ENCODE data around the gene SNRPB2.

Gene SNRPB2

DNA sequence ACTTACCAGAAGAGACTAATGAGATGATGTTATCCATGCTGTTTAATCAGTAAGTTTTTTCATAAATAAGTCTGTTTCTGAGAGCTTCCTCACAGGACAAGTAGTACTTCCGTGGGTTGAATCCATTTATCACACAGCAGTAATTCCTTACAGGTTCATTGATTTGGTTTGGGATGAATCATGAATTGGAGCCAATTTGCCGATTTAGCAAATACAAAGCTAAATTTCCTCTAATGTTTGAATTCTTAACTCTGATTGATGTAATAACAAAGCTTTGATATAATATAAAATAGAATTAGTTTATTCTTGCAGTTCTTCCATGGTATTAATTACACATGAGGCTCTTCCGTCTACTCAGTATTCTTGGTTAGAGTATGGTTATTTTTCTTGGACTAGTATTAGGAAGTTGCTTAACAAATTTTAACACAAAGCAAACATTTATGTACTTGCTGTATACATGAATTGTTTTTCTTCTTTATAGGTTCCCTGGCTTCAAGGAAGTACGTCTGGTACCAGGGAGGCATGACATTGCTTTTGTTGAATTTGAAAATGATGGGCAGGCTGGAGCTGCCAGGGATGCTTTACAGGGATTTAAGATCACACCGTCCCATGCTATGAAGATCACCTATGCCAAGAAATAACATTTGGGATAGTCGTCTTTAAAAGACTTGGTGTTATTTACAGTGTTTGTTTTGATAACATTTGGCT lies 10.7 kb downstream of the SNRPB2 start:
- no peak for DNase-seq

DNA sequence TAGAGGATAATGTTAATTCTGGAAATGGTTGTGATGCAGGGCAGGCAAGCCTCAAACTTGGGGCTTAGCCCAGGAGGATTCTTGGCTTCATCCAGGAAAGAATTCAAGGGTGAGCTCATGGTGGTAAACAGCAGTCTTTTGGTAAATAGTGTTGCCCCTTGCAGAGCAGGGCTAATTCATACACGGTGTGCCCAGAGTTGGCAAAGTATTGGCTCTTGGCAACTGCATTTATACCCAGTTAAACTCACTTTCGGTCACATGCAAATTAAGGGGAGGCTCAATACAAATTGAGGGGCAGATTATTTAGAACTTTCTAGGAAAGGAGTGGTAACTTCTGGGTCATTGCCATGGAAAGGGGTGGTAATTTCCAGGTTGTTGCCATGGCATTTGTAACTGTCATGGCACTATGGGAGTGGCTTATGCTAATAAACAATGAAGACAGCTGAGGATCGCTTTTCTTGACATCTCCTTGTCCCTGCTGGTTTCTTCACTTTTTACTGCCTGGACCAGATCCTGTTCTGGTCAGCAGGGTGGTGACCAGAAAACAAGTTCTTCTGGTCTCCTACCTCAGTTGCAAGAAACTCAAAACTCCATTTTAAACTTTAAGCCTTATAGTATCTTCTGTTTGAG lies 14.5 kb downstream of the SNRPB2 start:
- no peak for DNase-seq

DNA sequence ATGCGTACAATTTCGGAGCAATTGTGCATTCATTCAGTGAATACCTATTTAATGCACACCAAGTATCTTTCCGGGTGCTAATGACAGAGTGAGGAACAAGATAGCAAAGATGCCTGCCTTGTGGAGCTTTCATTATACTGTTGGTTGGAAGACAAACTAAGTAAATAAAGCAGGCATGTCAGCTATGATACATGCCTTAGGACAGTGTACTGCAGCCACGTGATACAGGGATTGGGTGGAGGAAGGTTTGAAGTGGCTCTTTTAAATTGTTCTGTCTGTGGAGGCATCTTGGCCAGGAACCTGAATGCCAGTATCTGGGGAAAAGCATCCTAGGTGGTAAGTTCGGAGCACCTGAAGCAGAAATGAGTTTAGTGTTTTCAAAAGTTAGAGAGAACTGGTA lies 15.4 kb downstream of the SNRPB2 start:
- no peak for DNase-seq

DNA sequence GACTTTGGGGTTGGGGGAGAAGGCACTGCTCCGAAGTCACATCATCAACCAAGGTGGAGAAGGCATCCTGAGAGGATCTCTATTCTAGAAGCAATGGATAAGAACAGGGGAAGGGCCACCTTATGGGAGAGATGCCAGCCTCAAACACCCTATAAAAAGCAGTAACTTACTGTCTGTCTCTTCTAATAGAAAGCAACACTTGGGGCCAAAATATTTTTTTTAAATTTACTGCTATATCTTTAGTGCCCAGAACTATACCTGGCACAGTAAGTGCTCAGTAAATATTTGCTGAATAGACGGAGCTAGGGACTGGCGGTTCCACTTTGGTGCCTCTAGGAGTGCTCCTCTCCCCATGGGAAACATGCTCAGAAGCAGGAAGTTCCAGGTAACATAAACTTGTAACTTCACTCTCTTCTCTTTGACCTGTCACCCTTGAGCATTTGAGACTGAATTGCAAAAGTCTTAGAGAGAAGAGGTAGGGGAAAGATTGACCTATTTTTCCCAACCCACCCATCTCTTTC lies 17.5 kb downstream of the SNRPB2 start:
- peak; percentile 14 to 18 for DNase-seq

DNA sequence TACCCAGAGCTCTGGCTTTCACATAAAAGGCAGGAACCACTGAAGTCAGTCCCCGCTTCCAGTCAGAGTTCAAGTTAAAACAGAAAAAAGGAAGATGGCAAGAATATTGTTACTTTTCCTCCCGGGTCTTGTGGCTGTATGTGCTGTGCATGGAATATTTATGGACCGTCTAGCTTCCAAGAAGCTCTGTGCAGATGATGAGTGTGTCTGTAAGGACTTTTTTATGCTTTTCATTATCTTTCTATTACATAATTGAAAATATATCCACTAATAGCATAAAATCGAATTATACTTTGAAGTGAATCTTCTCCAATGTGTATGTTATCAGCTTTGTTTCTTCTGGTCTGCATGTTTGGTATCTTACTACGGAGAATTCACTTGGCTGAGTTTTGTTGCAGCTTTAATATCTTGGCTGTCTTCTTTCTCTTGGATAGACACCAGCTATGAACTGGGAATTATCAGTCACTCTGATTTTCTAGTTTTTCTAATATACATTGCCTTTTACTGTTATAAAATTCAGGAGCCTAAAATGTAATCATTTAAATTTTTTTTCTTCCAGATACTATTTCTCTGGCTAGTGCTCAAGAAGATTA lies 18.6 kb downstream of the SNRPB2 start, which contains the start of gene OTOR:
OTOR (plus strand) TSS at position 51 of the 593 bp plus-strand sequence; CDS start at position 95, 44 bp downstream.
- DNase-seq, result no peak

DNA sequence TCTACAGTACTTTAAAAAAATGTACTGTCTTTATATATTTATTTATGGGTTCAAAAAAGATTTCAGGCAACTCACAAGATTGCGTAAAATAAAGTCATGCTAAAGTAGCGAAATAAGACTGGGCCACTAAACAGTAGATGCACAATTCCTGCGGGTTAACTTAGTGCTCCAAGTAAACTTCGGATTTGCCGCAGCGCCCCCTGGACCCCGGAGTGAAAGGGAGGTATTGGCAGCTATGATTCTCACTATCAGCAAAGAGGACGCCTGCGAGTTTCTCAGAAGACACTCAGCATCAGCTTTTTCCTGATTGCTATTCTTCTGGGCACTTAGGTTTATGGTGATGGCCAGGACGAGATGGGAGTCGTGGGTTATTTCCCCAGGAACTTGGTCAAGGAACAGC lies 19.7 kb downstream of the SNRPB2 start:
- no peak for DNase-seq

DNA sequence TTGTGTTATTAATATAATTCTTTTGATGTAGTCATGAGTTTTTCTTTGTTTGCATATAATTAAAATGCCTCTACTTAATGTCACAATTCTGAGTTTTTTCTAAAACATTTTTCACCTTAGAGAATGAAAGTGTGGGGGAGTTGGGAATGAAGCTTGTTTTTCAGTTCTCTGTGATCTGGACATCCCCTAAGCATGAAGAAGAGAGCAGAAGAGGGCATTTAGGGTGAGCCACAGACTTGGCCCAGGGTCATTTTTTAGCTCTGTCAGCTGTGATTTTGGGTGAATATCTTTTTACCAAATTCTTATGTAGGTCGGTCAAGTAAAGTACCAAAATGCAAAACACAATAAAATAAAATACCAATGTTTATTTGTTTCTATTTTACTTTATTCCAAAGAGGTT lies 22.3 kb downstream of the SNRPB2 start:
- no peak for DNase-seq

DNA sequence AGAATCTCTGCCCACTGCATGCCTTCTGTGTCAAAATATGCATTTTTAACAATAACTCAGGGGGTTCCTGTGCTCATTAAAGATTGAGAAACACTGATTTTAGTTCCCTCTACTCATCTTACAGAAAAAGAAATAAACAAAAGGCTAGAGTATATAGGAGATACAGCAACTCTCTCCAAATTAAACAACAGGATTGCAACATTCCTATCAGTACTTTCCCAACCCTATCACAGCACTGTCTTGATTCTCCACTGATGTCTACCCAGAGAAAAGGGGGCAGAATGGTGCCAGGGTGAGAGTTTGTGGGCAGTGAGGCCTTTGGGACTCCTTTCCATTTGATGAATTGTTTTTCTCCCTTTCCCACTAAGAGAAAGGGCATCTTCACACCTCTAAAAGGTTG lies 23.1 kb downstream of the SNRPB2 start:
- DNase-seq, result no peak

DNA sequence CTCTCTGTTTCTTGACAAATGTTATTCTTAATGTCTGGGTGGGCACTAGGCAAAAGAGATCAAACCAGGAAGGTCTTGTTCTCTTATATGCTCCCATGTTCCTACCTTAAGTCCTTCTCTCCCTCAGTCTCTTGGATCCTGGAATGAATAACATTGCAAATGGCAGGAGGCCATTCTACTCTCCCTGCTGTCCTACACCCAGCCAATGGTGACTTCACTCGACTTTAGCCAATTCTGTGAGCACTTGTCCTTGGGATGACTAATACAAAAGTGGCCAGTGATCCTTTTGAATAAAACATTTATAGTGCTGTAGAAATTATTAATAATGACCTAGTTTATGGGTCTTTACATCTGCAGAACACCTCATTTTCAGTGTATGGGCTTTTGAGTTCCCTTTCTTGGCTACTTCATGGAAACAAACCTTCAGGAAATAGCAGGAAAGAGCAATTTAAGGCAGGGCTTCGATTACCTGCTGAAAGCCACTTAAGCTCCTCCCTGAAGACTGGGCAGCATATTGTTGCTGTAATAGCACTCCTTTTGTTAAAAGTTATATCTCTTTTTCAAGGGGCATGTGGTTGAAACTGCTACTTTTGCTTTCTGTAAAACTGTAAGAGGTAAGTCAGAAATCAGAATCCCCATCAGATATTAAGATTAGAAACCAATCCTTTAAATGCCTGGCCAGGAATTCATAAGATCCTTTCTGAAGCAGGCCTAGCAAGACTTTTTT lies 28.8 kb downstream of the SNRPB2 start:
- DNase-seq, result no peak

DNA sequence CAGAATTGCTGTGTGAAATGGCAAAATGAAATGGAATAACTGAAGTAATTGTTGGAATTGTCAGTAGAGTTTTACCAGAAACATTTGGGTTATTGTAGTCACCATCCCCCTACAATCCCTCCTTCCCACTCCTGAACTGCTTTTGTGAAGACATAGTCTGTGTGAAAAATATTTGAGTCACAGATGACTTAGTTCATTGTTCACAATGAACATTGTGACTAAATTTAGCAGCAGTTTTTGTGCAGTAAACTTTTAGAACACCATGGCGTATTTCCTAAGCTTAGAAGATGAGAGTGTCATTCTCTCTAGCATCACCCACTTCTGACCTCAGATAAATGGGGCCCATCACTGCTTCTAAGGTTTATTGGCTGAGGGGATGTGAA lies 29.3 kb downstream of the SNRPB2 start:
- DNase-seq, result no peak

DNA sequence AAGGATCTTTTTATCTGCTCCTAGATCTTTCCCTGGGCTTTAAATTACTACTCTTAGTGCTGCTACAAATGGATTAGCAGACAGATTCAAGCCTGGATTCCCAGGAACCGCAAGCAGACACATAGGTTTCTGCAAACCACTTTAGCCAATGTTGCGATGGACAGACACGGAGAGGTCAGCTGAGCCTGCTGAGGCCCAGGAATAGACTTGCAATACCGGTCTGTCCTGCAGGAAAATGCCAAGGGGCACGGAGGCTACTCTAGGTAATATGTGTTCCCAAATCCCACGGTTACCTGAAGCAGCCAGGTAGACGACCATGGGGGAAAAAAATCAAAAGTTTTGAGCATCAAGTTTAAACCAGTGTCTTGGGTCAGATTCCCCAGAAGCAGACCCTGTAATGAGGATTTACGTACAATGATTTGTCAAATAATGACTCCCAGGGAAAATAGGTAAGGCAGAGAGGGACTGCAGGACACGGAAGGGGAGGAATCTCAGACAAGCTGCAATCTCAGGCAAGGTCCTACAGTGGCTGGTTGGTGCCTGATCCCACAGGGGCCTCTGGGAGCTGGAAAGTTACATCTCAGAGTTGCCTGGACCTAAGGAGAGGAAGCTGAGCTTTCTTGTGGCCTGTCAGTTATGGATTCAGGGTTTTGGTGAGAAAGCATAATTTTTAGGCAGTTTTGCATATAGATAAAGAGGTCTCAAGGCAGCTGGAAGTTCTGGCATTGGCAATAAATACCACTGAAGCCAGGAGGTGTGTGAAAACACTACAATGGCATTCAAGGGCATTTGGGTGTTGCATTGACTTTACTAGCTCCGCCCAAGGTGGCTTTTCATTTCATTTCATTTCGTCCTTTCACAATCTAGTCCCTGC lies 30.8 kb downstream of the SNRPB2 start:
- no peak for DNase-seq

DNA sequence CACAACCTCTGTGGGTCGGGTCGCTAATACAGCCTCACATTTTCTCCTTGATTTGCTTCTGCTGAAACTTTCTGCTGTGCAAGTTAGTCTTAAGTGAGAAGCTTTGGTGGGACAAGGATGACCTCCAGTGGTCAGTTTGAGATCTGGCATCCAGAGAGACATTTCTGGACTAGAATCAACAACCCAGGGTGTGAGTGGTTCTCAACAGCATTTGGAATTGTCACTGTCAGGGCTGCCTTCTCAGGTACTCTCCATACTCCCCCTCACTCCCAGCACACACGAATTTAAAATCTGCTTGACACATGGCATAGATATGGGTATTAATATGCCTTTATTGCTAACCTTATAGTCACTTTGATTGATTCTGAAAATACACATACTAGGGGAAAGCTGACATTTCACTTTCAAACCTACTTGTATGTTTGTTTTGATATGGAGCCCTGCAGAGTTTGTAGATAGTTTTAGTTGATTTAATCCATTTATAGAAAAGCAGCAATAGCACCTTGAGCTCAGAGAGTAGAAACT lies 31.5 kb downstream of the SNRPB2 start:
- peak; percentile 72 to 85 for DNase-seq

DNA sequence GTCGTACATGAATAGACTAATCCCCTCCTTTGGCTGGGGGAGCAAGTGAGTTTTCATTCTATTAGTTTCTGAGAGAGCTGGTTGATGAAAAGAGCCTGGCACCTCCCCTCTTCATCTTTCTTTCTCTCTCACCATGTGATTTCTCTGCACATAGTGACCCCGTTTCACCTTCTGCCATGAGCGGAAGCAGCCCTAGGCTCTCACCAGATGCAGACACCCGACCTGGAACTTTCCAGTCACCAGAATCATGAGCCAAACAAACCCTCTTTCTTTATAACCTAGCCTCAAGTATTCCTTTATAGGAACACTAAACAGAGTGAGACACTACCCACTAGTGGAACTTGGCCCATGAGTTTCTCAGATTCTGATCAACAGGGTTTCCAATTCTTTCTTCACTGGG lies 34.7 kb downstream of the SNRPB2 start:
- DNase-seq, result no peak

DNA sequence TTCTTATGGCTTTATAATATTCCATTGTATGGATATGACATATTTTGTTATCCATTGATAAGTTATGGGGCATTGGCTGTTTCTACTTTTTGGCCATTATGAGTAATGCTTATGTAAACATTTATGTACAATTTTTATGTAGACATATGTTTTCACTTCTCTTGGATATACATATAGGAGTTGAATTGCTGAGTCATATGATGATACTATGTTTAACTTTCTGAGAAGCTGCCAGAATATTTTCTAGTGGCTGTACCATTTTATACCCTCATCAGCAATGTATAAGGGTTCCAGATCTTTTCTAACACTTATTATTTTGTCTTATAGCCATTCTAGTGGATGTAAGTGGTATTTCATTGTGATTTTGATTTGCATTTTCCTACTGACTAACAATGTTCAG lies 41.4 kb downstream of the SNRPB2 start:
- DNase-seq, result no peak

DNA sequence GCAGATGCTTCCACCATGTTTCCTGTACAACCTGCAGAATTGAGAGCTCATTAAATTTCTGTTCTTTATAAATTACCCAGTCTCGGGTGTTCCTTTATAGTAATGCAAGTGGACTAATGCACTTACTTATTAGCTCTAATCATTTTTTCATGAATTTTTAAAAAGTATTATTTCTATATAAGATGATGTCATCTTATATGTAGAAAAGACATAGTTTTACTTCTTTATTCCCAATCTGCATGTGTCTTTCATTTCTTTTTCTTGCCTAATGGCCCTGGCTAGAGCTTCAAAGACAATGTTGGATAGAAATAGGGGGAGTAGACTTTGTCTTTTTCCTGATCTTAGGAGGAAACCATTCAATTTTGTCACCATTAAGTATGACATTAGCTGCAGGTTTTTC lies 46.1 kb downstream of the SNRPB2 start:
- DNase-seq, result no peak

DNA sequence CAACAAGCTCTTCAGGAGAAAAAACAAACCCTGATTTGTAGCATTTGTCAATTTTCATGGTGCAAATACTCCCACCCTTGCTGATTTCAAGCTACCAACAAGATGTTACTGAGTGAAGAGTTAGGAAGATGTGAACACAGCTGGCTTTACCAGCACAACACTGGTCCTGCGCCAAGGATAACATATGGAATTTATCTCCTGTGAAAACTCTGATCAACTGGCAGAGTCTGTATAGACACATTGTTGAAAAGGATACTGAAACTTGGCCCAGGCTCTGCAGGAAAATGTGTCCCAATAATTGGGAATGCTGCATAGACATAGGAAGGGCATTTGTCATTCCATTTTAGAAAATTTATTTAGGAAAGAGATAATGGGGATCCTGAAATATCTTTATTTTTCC lies 47.3 kb downstream of the SNRPB2 start:
- DNase-seq, result no peak

DNA sequence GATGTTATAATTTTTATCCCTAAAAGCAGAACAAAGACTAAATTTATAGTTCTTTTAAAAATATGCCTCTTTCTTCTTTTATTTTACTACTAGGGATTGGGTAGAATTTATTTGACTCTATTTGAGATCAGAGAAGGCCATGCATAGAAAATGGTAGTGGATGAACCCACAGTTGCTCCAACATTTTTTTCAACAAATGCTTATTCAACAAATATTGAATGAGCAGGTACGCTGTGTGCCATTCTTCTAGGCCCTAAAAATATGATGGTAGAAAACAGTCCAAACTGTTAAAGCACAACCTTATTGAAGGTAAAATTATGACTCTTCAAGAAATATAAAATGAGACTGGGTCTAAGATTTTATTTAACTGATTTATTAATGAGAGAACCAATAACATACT lies 48.3 kb downstream of the SNRPB2 start:
- DNase-seq, result no peak

DNA sequence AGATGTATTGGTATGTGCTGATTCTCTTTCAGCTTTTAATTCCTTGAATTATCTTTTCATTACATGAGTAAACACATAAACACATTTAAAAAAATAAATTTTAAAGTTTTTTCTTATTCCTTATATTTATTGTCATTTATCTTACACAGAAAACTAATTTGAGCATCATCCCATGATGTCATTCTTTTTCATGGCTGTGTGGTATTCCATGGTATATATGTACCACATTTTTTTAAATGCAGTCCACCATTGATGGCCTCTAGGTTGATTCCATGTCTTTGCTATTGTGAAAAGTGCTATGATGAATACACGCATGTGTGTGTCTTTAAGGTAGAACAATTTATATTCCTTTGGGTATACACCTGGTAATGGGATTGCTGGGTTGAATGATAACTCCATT lies 51.7 kb downstream of the SNRPB2 start:
- no peak for DNase-seq

DNA sequence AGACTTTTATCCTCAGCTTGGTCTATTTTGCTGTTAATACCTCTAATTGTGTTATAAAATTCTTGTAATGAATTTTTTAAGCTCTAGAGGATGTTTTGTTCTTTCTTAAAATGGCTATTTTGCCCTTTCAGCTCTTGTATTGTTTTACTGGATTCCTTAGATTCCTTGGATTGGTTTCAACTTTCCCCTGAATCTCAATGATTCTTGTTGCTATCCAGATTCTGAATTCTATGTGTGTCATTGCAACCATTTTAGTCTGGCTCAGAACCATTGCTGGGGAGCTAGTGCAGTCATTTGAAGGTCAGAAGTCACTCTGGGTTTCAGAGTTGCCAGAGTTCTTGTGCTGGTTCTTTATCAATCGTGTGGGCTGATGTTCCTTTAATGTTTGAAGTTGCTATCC lies 55.4 kb downstream of the SNRPB2 start:
- no peak for DNase-seq
